HG03025 (cell line): Measurements from ENCODE around the gene NMD3.
"Not testable (repeated sequence)": the region's sequence is repeated elsewhere in the genome, so short reads cannot be mapped to it uniquely, and the experiment has no call there.

ENCODE experiments used
- ATAC-seq: cut with Tn5 transposase; IDR thresholded peaks from one replicate; pipeline ENCODE4 v1.9.1; 2021; ENCODE audit warnings: mild to moderate bottlenecking, moderate library complexity; ENCODE audit not compliant: unreplicated experiment, low FRiP score

NMD3 gene

DNA sequence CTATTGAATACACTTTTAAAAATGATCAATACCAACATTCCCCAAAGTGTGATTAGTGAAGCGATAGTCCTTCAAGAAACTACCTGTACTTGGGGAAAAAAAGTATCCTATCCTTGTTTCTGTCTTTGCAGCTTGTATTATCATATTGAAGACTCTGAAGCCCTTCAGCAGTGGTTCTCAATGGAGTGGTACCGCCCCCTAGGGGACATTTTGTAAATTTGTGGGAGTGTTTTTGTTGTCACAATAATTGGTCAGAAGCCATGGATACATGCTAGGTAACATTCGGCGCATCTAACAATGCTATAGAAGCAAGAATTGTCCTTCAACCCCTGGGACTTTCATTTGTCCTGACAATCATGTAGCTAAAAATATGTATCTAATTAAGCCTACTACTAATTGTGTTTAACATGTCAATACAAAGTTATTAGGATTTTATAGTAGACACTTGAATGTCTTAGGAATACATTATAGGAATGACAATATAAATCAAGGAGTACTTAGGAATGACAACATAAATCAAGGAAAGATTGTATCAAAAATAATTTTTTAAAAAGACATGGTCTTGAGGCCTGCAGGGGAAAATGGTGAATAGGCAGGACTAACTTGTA is 53.7 kb downstream of the NMD3 start:
- no peak for ATAC-seq

- no peak for ATAC-seq
These were observed 54.8 kb downstream of the NMD3 start for GRCh38 chr3:161275919-161276318.

- ATAC-seq: not testable (repeated sequence)
These were observed 61.3 kb downstream of the NMD3 start for GRCh38 chr3:161282387-161282786.

- no peak for ATAC-seq
These were observed 63.9 kb downstream of the NMD3 start for GRCh38 chr3:161284989-161285388.

DNA sequence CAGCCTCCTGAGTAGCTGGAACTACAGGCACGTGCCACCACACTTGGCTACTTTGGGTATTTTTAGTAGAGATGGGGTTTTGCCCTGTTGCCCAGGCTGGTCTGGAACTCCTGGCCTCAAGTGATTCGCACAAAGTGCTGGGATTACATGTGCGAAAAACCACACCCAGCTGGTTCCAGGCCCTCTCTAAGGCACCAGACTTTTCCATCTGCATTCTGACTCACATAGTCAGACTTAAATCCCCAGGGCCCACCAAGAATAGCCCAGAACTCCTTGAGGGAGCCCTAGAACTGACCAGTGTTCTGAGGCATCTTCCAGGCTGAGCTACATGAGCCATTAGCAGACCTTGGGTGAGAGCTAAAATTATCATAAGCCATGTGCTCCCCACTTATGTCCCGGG is 68.1 kb downstream of the NMD3 start:
- ATAC-seq: no peak

DNA sequence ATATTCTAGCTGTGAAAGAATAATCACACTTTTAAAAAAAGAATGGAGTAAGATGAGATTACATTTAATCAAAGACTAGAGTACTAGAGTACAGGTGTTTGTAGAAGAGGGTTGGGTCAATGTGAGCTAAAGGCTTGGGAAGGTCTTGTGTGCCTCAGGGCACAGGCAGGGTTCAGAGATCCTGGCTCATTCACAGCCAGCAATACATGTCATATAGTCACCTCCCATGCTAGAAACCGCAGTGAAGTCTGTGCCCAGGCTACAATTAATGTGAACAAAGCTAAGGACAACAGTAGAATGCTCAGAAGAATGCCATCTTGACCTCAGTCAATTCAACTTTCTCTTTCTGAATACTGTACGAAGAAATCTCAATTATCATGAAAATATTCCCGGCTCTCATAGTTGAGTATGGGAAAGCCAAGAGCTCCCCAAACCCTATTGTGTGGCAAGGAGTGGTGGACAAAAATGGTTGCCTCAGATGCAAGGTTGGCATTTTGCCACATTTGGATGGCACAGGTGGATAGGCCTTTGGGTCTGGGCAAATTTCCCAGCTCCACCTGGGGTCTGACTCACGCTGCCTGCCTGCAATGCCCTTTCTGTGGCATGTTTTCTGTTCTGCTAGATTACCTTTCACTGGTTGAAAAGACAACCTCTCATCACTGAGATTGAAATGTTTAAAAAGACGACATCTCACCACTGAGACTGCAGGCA is 70.2 kb downstream of the NMD3 start:
- no peak for ATAC-seq

DNA sequence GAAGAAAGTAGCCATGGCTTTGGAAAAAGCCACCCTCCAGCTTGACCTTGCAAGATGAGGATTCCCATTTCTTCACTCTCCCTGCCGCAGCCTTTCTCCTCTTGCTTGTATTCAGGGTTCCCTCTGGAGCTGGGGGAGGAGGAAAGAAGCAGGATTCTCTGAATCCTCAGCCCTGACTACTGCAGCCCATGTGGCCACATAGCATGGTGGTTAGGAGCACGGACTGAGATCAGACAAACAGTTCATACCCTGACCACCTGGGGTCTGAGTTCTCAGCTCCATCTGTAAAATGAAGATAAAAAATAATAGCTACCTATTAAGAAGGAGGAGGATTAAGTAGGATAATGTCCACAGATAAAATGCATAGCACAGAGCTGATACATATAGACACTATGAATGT is 72.3 kb downstream of the NMD3 start:
- no peak for ATAC-seq

GRCh38 chr3:161295325-161295724 is 74.2 kb downstream of the NMD3 start:
- ATAC-seq: no peak

GRCh38 chr3:161296814-161297213 is 75.7 kb downstream of the NMD3 start:
- ATAC-seq: no peak
